ENCODE results near the gene MAN1A1.

MAN1A1 gene

DNA sequence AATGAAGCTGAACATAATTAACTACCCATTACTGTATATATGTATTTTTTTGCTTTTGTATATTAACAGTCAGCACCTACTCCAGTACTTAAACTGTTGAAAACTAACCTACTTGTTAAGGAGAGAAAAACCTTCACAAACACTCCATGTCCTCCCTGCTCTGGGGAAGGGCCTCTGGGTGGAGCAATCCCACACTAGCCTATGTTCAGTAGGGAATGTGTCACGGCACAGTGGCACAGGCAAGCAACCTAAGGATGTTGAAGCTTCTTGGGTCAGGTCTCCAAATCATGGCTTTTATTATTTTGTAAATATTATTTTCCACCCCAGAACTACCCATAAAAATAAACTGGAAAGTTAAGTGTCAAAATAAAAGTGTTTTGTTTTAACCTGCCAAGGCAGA lies 5.3 kb downstream of the MAN1A1 start:
- Histone ChIP-seq H3K27me3 (ENCODE audit: low read length) (no peaks in the 10 kb centered on the region), H2AFZ (ENCODE audit: low read depth, low read length, severe bottlenecking) (no peak overlapping the region), H3K4me2 (ENCODE audit: low read depth, low read length, poor library complexity, severe bottlenecking) (no peak overlapping the region), H3K36me3 (ENCODE audit: low read length) (no peaks in the 10 kb centered on the region), H3K9me2 (replicated peaks; ENCODE audit: insufficient read depth, low read length) (no peaks in the 10 kb centered on the region), H3K9ac (ENCODE audit: low read length) (no peak overlapping the region), H4K20me1 (ENCODE audit: low read depth, low read length) (no peaks in the 10 kb centered on the region), H3K27ac (ENCODE audit: low read depth, low read length) (no peak overlapping the region), H3K4me3 (ENCODE audit: insufficient read depth, low read length, poor library complexity, severe bottlenecking) (no peak overlapping the region), H3K9me3 (ENCODE audit: insufficient read depth, low read length) (no peaks in the 10 kb centered on the region), H3F3A (ENCODE audit: insufficient read depth) (no peaks in the 10 kb centered on the region), H3K79me2 (ENCODE audit: insufficient read depth, low read length) (no peaks in the 10 kb centered on the region)
- TF ChIP-seq EZH2phosphoT487 (conservative IDR thresholded peaks at IDR 0.05; ENCODE audit: low read length) = no peak
- TF ChIP-seq, protein P1, sequence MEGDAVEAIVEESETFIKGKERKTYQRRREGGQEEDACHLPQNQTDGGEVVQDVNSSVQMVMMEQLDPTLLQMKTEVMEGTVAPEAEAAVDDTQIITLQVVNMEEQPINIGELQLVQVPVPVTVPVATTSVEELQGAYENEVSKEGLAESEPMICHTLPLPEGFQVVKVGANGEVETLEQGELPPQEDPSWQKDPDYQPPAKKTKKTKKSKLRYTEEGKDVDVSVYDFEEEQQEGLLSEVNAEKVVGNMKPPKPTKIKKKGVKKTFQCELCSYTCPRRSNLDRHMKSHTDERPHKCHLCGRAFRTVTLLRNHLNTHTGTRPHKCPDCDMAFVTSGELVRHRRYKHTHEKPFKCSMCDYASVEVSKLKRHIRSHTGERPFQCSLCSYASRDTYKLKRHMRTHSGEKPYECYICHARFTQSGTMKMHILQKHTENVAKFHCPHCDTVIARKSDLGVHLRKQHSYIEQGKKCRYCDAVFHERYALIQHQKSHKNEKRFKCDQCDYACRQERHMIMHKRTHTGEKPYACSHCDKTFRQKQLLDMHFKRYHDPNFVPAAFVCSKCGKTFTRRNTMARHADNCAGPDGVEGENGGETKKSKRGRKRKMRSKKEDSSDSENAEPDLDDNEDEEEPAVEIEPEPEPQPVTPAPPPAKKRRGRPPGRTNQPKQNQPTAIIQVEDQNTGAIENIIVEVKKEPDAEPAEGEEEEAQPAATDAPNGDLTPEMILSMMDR (IDR thresholded peaks at IDR 0.05; ENCODE audit: insufficient read depth, low read length, poor library complexity, severe bottlenecking) = no peak

DNA sequence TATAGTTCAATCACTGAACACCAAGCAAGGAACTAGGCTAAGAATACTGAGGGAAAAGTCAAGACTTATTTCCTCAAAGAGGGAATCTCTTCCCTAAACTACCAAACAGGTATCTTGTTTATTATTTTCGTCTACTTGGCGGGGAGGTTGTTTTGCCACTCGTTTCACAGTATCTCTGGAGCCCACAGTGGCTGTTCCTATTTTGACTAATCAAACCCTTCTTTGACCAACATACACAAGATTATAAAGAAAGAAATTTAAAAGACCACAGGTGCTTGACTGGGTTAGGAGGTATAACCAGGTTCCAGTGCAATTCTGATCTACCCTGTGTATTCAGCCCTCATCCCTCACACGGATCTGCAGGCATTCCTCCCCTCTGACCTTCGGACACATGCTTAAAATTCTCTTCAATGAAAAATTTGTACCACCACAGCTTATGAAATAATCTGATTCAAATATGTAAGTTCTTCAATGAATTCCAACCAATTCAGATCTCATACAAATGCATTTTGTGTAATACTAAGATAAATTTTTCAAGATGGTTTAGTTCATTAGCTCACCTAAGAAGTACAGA lies 5.9 kb downstream of the MAN1A1 start:
- no peaks in the 10 kb centered on the region for H3K27me3 ChIP-seq (ENCODE audit: low read length)
- H3K4me2 ChIP-seq (ENCODE audit: low read depth, low read length, poor library complexity, severe bottlenecking) = no peak overlapping the region
- H3F3A ChIP-seq (ENCODE audit: insufficient read depth) = no peaks in the 10 kb centered on the region
- no peak overlapping the region for H3K9ac ChIP-seq (ENCODE audit: low read length)
- H3K9me2 ChIP-seq (replicated peaks; ENCODE audit: insufficient read depth, low read length) = no peaks in the 10 kb centered on the region
- no peak overlapping the region for H3K4me3 ChIP-seq (ENCODE audit: insufficient read depth, low read length, poor library complexity, severe bottlenecking)
- TF ChIP-seq EZH2phosphoT487 (conservative IDR thresholded peaks at IDR 0.05; ENCODE audit: low read length) = no peak
- TF ChIP-seq, protein P1 (IDR thresholded peaks at IDR 0.05; ENCODE audit: insufficient read depth, low read length, poor library complexity, severe bottlenecking) = no peak
- no peaks in the 10 kb centered on the region for H3K9me3 ChIP-seq (ENCODE audit: insufficient read depth, low read length)
- H3K79me2 ChIP-seq (ENCODE audit: insufficient read depth, low read length) = no peaks in the 10 kb centered on the region
- no peak overlapping the region for H3K27ac ChIP-seq (ENCODE audit: low read depth, low read length)
- H2AFZ ChIP-seq (ENCODE audit: low read depth, low read length, severe bottlenecking) = no peak overlapping the region
- no peaks in the 10 kb centered on the region for H4K20me1 ChIP-seq (ENCODE audit: low read depth, low read length)
- no peaks in the 10 kb centered on the region for H3K36me3 ChIP-seq (ENCODE audit: low read length)

GRCh38 chr6:119343167-119343566 lies 6.4 kb downstream of the MAN1A1 start:
- H3F3A ChIP-seq (ENCODE audit: insufficient read depth) = no peaks in the 10 kb centered on the region
- H3K27me3 ChIP-seq (ENCODE audit: low read length) = no peaks in the 10 kb centered on the region
- no peak overlapping the region for H2AFZ ChIP-seq (ENCODE audit: low read depth, low read length, severe bottlenecking)
- no peaks in the 10 kb centered on the region for H3K9me3 ChIP-seq (ENCODE audit: insufficient read depth, low read length)
- H3K4me3 ChIP-seq (ENCODE audit: insufficient read depth, low read length, poor library complexity, severe bottlenecking) = no peak overlapping the region
- H3K27ac ChIP-seq (ENCODE audit: low read depth, low read length) = no peak overlapping the region
- no peaks in the 10 kb centered on the region for H4K20me1 ChIP-seq (ENCODE audit: low read depth, low read length)
- no peaks in the 10 kb centered on the region for H3K36me3 ChIP-seq (ENCODE audit: low read length)
- no peak overlapping the region for H3K9ac ChIP-seq (ENCODE audit: low read length)
- no peak overlapping the region for H3K4me2 ChIP-seq (ENCODE audit: low read depth, low read length, poor library complexity, severe bottlenecking)
- H3K9me2 ChIP-seq (replicated peaks; ENCODE audit: insufficient read depth, low read length) = no peaks in the 10 kb centered on the region
- TF ChIP-seq EZH2phosphoT487 (conservative IDR thresholded peaks at IDR 0.05; ENCODE audit: low read length) = no peak
- TF ChIP-seq, protein P1 (IDR thresholded peaks at IDR 0.05; ENCODE audit: insufficient read depth, low read length, poor library complexity, severe bottlenecking) = no peak
- H3K79me2 ChIP-seq (ENCODE audit: insufficient read depth, low read length) = no peaks in the 10 kb centered on the region

Measured in SU-DHL-6 (cell line).